Measurements from ENCODE around the gene SEZ6L.

- TF ChIP-seq, protein P1, sequence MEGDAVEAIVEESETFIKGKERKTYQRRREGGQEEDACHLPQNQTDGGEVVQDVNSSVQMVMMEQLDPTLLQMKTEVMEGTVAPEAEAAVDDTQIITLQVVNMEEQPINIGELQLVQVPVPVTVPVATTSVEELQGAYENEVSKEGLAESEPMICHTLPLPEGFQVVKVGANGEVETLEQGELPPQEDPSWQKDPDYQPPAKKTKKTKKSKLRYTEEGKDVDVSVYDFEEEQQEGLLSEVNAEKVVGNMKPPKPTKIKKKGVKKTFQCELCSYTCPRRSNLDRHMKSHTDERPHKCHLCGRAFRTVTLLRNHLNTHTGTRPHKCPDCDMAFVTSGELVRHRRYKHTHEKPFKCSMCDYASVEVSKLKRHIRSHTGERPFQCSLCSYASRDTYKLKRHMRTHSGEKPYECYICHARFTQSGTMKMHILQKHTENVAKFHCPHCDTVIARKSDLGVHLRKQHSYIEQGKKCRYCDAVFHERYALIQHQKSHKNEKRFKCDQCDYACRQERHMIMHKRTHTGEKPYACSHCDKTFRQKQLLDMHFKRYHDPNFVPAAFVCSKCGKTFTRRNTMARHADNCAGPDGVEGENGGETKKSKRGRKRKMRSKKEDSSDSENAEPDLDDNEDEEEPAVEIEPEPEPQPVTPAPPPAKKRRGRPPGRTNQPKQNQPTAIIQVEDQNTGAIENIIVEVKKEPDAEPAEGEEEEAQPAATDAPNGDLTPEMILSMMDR (conservative IDR thresholded peaks at IDR 0.05; ENCODE audit: low read depth, low read length): no peak
- no peak for TF ChIP-seq EZH2 (IDR thresholded peaks at IDR 0.05; ENCODE audit: low read length, unreplicated experiment)
Observed at GRCh38 chr22:26322179-26322905, 153.1 kb downstream of the SEZ6L start.
